Renal cortical epithelial cell (primary cell): Measurements from ENCODE around the gene ARHGAP10. TPM values are rescaled to one million over a fixed set of nuclear protein-coding genes. Genes with fewer than 3 reads are reported as not detected.
A peak's percentile ranks its signal among the peaks of the same experiment; 100 is the strongest.

Experiments used
- DNase-seq: peaks from one replicate; pipeline ENCODE4 v3.0.0-alpha.2; 2011; ENCODE audit warnings: low read depth
- total RNA-seq: library from RNA; depleted of rRNA; stranded (reverse); fragments of >200 nt; gene quantifications from 2 replicates; pipeline ENCODE4 v1.2.3, GENCODE V29; 2014

Gene ARHGAP10
- total RNA-seq, 1 donor from 2014 or later: 18.3 TPM

GRCh38 chr4:147826288-147826646 is 94.4 kb downstream of the ARHGAP10 start:
- DNase-seq: no peak

GRCh38 chr4:147828331-147828905 is 96.5 kb downstream of the ARHGAP10 start:
- DNase-seq: peak; percentile 54

GRCh38 chr4:147829401-147830101 is 97.7 kb downstream of the ARHGAP10 start:
- no peak for DNase-seq

- no peak for DNase-seq
Observed at GRCh38 chr4:147830102-147830463, 98.2 kb downstream of the ARHGAP10 start.

GRCh38 chr4:147830987-147831386 is 99.1 kb downstream of the ARHGAP10 start:
- peak; percentile 74 for DNase-seq

- DNase-seq: peak; percentile 91
Observed at GRCh38 chr4:147831551-147832171, 99.8 kb downstream of the ARHGAP10 start.

GRCh38 chr4:147833254-147833653 is 101.4 kb downstream of the ARHGAP10 start:
- peak; percentile 88 for DNase-seq

- DNase-seq: no peak
Observed at GRCh38 chr4:147833741-147834140, 101.9 kb downstream of the ARHGAP10 start.

GRCh38 chr4:147834480-147834879 is 102.6 kb downstream of the ARHGAP10 start:
- no peak for DNase-seq

GRCh38 chr4:147836807-147837206 is 104.9 kb downstream of the ARHGAP10 start:
- DNase-seq: no peak

GRCh38 chr4:147837435-147837834 is 105.5 kb downstream of the ARHGAP10 start:
- DNase-seq: no peak

- no peak for DNase-seq
Observed at GRCh38 chr4:147837854-147838253, 106.0 kb downstream of the ARHGAP10 start.

- no peak for DNase-seq
Observed at GRCh38 chr4:147839200-147839599, 107.3 kb downstream of the ARHGAP10 start.

- DNase-seq: no peak
Observed at GRCh38 chr4:147839663-147840062, 107.8 kb downstream of the ARHGAP10 start.

- DNase-seq: no peak
Observed at GRCh38 chr4:147840838-147841738, 109.2 kb downstream of the ARHGAP10 start.

GRCh38 chr4:147842573-147842972 is 110.7 kb downstream of the ARHGAP10 start:
- no peak for DNase-seq

GRCh38 chr4:147843162-147843561 is 111.3 kb downstream of the ARHGAP10 start:
- no peak for DNase-seq

- DNase-seq: no peak
Observed at GRCh38 chr4:147844781-147845180, 112.9 kb downstream of the ARHGAP10 start.

GRCh38 chr4:147846318-147847155 is 114.6 kb downstream of the ARHGAP10 start:
- no peak for DNase-seq

GRCh38 chr4:147847751-147848590 is 116.1 kb downstream of the ARHGAP10 start:
- no peak for DNase-seq
